ENCODE data around the gene EXOC3.
"Not testable (repeated sequence)": the region's sequence is repeated elsewhere in the genome, so short reads cannot be mapped to it uniquely, and the experiment has no call there.

The EXOC3 gene

DNA sequence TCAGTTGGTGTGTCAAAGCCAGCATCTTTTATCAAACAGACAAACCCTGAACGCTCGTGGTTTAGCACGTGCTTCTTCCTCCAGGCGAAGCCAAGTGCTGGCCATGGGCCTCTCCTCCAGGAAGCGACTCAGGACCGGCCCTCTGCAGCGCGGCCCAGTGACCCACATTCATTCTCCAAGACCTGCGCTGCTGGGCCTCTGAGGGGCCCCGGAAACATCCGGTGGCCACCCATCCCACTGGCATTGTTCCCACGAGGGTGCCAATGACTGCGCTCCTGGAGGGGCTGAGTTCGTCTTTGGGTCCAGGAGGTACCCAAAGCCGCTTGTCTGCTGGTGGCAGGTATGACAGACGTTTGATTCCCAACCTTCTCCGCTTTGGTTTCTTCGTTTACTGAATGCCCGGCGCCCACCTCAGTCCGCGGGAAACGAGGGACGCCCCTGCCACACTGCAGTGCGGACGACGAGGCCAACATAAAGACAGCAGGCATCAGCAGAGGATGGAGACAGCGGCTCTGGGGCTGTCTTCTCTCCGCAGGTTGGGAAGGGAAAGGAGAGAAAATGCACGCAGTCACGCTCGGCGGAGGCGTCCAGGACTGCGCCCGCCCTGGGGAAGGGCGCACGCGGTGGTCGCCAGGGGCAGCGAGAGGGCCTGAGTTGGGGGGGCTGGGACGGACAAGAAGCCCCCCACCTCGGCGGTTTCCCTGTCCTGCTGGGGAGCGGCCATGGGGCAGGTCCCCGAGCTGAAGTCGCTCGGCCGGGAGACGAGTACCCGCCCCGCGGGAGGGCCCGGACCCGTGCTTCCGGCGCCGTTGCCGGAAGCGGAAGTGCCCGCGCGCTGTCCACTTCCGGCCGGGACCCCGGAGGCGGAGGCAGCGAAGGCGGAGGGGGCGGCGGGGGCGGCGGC, at the start of gene EXOC3:
Gene EXOC3 (plus strand): TSS at position 842 of the 904 bp plus-strand sequence. CDS start 3,030 bp downstream, outside the sequence.
- DNase-seq (ENCODE audit: low read depth), result peak; percentile 74

GRCh38 chr5:393846-394275, 49.1 kb upstream of the EXOC3 start:
- no peak for DNase-seq (ENCODE audit: low read depth)

DNA sequence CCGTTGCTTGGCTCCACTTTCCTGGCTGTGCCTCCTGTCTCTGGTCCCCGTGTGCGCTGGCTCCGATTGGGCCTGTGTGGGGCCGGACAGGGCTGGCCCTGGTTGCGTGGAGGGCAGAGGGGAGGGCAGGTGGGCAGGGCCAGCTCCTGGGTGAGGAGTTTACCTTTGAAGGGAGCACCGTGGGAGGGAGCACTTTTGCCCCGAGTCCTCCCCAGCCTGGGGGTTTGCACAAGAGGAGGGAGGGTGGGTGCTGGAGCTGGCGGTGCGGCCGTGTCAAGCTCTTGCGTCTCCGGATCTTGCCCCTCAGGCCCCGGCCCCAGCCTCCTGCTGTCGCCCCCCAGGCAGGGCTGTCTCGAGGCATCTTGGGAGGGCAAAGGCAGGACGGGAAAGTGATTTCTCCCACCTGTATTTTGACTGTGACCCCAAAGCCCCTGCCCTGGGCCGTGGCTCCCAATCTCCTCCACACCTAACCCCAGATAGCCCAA, 48.3 kb upstream of the EXOC3 start:
- DNase-seq (ENCODE audit: low read depth), result no peak

- DNase-seq (ENCODE audit: low read depth), result peak; percentile 91
Observed at GRCh38 chr5:395156-395920, 47.6 kb upstream of the EXOC3 start.

DNA sequence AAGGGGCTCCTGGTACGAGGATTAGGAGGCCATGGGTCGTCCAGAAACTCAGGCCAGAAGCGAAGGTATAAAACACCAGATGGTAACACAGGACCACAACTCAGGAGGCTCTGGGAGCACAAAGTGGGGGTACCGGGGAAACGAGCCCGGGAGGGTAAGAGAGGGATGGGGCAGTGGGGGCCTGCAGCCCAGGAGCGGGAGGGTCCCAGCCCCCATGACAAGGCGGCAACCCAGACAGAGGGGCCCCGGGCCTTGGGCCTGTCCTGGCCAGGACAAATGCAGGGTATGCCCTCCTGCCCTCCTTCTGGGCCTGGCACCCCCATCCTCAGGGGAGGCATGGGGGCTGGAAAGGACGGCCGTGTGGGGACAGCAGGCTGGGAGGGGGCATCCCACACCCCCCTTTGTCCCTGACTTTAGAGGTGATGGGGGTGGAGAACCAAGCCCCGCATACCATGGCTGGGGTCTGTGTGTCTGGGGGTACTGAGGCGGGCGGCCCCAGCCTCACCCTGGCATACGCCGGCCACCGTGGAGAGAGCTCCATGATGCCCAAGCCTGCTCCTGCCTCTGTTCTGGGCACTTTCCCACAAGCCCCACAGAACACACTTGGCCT, 47.0 kb upstream of the EXOC3 start:
- DNase-seq (ENCODE audit: low read depth), result no peak

DNA sequence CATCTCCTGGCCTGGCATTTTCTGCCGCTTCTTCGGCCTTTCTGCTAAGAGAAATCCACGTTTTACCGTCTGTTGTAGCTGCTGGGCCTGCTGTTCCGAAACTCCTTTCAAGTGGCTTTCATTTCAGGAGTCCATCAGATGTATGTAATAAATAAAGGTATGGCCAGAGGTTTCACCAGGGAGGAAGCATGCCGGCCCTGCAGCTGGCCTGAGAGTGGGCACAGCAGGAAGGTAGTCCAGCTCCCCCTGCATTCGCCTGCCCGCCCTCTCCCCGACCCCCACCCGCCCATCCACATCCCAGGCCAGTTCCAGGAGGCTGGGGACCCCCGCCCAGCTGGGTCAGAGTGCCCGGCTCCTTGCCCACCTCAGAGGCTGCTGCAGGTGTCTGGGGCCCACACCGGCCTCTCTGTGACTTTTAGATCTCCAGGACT, 46.4 kb upstream of the EXOC3 start:
- DNase-seq (ENCODE audit: low read depth), result no peak

DNA sequence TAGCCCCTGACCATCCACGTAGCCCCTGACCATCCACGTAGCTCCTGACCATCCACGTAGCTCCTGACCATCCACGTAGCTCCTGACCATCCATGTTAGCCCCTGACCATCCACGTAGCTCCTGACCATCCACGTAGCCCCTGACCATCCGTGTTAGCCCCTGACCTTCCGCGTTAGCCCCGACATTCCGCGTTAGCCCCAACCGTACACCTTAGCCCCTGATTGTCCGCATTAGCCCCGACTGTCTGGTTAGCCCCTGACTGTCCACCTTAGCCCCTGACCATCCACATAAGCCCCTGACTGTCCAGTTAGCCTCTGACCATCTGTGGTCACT, 44.9 kb upstream of the EXOC3 start:
- not testable (repeated sequence) for DNase-seq (ENCODE audit: low read depth)

GRCh38 chr5:398475-399295, 44.3 kb upstream of the EXOC3 start:
- no peak for DNase-seq (ENCODE audit: low read depth)

DNA sequence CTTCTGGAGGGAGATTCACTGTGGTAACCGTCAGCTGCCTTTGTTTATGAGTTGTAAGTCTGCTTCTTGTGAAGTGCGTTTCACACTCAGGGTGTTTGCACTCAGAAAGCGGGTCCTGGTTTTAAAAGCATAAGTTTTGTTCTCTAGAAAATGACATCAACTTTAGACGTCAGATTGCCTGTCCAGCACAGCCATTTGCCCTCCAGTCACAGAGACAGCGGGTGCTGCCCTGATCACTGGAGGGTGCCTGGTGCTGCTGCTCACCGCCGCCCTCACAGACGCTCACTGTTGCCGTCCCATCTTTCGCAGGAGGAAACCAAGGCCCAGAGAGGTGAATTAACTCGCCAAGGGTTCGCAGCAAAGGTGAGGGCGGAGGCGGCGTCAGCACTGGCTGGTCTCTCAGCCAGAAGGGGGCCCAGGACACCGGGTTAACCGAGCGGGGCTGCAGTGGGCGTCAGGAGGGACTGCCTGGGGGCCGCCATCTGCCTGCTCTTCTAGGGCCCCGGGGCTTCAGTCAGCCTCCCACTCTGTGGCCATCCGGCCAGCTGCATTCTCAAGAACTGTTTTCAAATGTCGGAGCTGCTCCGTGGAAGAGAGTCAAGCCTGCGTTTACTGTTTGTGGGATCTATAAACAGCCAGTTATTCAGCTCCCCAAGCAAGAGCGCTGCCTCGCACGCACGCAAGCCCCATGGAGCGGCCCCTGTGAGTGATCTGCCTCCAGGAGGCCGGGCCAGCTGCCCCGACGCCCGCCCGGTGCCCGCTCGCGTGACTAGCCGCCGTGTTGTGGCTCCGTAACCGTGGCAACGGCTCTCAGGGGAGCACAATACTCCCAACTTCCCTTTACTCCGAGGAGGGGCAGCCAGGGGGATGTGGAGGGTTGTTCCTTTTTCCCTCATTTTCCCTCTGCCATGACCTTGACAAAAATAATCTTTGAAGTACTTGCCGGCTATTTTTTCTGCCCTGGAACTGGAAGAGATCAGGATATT, 43.4 kb upstream of the EXOC3 start:
- DNase-seq (ENCODE audit: low read depth), result peak; percentile 100

GRCh38 chr5:400282-401145, 42.5 kb upstream of the EXOC3 start:
- peak; percentile 95 for DNase-seq (ENCODE audit: low read depth)

GRCh38 chr5:401146-402034, 41.6 kb upstream of the EXOC3 start:
- no peak for DNase-seq (ENCODE audit: low read depth)

DNA sequence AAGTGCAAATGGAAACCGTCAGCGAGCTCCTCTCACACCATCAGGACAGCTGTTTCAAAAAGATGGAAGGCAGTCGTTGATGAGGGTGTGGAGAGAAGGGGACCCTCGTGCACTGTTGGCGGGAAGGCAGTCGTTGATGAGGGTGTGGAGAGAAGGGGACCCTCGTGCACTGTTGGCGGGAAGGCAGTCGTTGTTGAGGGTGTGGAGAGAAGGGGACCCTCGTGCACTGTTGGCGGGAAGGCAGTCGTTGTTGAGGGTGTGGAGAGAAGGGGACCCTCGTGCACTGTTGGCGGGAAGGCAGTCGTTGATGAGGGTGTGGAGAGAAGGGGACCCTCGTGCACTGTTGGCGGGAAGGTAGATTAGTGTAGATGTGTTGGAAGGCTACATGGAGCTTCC, 40.8 kb upstream of the EXOC3 start:
- DNase-seq (ENCODE audit: low read depth), result not testable (repeated sequence)

DNA sequence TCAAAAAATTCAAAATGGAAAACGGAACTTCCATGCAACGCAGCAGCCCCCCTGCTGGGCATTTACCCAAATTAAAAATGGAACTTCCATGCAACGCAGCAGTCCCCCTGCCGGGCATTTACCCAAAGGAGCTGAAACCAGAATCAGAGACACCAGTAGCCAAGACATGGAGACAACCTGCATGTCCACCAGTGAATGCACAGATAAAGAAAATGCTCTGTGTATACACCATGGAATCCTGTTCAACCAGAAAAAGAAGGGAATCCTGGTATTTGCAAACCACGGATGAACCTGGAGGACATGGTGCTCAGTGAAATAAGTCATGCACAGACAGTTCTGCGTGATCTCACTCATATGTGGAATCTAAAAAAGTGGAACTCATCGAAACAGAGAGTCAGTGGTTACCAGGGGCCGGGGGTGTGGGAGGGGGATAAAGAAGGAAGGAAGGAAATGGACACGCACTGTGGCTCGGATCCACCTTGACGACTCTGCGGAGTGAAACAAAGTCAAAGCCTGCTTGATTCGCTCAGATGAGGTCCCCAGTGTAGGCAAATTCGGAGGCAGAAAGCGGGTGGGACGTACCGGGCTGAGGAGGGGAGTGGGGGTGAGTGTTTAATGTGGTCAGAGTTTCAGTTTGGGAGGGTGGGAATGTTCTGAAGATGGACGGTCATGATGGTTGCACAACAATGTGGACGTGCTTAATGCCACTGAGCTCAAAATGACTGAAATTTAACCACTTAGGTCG, 40.2 kb upstream of the EXOC3 start:
- DNase-seq (ENCODE audit: low read depth), result no peak

DNA sequence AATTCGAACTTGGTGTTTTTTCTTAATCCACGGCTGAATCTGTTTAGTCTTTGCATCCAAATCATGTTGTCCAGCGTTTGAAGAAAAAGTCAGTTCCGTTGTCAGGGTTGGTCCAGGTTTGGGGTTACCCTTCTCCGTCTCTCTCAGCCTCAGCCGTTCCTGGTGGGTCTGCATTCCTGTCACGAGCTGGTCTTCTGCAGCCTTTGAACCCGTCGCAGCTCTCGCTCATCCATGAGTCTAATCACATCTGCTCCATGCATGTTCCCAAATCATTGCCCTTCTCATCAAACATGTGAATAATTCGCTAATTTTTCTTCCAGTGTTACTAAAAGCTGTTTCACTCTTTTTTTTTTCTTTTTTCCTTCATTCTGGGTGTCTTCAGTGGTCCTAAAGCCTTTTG, 39.0 kb upstream of the EXOC3 start:
- DNase-seq (ENCODE audit: low read depth), result no peak

DNA sequence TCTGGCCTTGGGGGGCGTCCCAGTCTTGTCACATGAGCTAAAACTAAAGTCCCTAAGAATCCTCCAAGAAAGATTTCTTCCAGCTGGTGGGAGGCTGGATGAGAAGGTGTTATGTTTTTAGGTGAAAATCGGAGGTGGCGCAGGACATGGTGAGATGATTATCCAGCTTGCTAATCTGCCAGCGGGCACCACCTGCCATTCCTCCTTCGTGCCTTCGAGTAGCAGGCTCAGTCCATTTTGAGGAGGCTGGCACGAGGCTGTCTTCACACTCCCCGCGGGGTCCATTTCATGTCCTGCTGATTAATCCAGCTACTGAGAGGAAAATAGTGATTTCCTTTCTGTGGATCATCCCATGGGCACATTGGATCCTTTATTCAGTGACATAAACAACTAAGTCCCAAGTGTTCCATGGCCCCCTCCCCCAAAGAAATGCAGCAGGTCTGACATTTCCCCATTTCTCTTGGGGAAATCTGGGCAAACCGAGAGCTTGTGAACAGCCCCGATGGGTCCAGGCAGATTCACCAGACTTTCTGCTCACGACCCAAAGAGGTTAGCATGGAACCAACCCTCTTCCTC, 38.2 kb upstream of the EXOC3 start:
- no peak for DNase-seq (ENCODE audit: low read depth)

GRCh38 chr5:405421-405820, 37.6 kb upstream of the EXOC3 start:
- DNase-seq (ENCODE audit: low read depth), result no peak

GRCh38 chr5:406041-406440, 36.9 kb upstream of the EXOC3 start:
- DNase-seq (ENCODE audit: low read depth), result no peak
